ENCODE data around the gene WWOX. TPM values are rescaled to one million over a fixed set of nuclear protein-coding genes. Genes with fewer than 3 reads are reported as not detected.

Gene WWOX
- total and polyA plus RNA-seq, 2 donors (not counting 1 experiment from before 2014, with no cell fraction given): 10.5 to 42.3 TPM

DNA sequence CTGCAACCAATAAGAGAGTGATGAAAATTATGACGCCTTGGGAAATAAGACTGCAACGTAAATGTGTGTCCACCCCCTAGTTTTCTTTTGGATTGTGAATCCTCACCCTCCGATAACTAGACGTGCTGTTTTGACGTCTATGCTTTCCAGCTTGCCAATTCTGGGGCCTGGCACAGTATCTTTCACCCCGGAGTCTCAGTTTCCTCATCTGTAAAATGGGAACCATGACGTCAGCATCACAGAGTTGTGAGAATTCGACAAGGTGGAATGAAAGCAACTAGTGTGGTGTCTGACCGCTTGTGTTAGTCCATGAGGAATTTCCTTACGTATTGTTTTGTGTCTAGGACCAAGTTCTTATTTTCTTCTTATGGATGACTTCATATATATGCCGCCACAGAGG, 37.7 kb downstream of the WWOX start:
- Mint-ChIP-seq H3K9me3 (ENCODE audit: insufficient read depth) (no peaks in the 10 kb centered on the region), H3K4me1 (peaks cover 28% of the 10 kb centered on the region), H3K4me3 (no peak overlapping the region), H3K27me3 (no peaks in the 10 kb centered on the region), H3K27ac (no peak overlapping the region)
- POLR2A ChIA-PET: no interaction called here
- H3K4me2 ChIP-seq (replicated peaks; ENCODE audit: low read depth, low read length, poor library complexity, severe bottlenecking): no peak overlapping the region
- H2AFZ ChIP-seq (ENCODE audit: insufficient read depth, low read depth, low read length, poor library complexity, severe bottlenecking): no peak overlapping the region
- 97% methylated on average over 8 of the region's 11 CpGs for WGBS (ENCODE audit: insufficient coverage)
- no peaks in the 10 kb centered on the region for H4K20me1 ChIP-seq (ENCODE audit: control insufficient read depth, insufficient read depth, low read length, poor library complexity, severe bottlenecking)
- CTCF ChIA-PET: interaction anchor here (0.6 to 1.7 kb wide), 3 partner anchors 11 to 17 kb away, joined by 3 to 4 read pairs (median 3); no protein-coding TSS in a partner anchor
- DNase-seq: no peak
- H3K4me1 ChIP-seq (ENCODE audit: control insufficient read depth in 2 of 2, insufficient read depth in 2 of 2, low read length in 2 of 2): peaks cover 5 to 15% of the 10 kb centered on the region in 2 donors
- peaks cover 0 to 3% (median 0%) of the 10 kb centered on the region in 3 donors for H3K9me3 ChIP-seq (ENCODE audit: control extremely low read depth in 1 of 3, control insufficient read depth in 2 of 3, insufficient read depth in 1 of 3, low read length in 2 of 3)
- H3K27ac ChIP-seq (ENCODE audit: low read length in 2 of 2): no peak overlapping the region
- H3K9ac ChIP-seq (ENCODE audit: low read length): no peak overlapping the region
- no peak overlapping the region for H3K4me3 ChIP-seq (ENCODE audit: control extremely low read depth in 1 of 5, extremely low read depth in 1 of 5, insufficient read depth in 1 of 5, low read depth in 2 of 5, low read length in 4 of 5)
- intact Hi-C loops (cut with micrococcal nuclease): no loop called here
- no peak for ATAC-seq (ENCODE audit: low read depth)
- TF ChIP-seq, protein P1, sequence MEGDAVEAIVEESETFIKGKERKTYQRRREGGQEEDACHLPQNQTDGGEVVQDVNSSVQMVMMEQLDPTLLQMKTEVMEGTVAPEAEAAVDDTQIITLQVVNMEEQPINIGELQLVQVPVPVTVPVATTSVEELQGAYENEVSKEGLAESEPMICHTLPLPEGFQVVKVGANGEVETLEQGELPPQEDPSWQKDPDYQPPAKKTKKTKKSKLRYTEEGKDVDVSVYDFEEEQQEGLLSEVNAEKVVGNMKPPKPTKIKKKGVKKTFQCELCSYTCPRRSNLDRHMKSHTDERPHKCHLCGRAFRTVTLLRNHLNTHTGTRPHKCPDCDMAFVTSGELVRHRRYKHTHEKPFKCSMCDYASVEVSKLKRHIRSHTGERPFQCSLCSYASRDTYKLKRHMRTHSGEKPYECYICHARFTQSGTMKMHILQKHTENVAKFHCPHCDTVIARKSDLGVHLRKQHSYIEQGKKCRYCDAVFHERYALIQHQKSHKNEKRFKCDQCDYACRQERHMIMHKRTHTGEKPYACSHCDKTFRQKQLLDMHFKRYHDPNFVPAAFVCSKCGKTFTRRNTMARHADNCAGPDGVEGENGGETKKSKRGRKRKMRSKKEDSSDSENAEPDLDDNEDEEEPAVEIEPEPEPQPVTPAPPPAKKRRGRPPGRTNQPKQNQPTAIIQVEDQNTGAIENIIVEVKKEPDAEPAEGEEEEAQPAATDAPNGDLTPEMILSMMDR (IDR thresholded peaks at IDR 0.05): no peak
- TF ChIP-seq EZH2 (IDR thresholded peaks at IDR 0.05; ENCODE audit: borderline replicate concordance, insufficient read depth, low read depth, low read length, poor library complexity, severe bottlenecking): no peak
- no peaks in the 10 kb centered on the region for H3K27me3 ChIP-seq (replicated peaks in 1 of 4; ENCODE audit: control extremely low read depth in 1 of 4, control insufficient read depth in 3 of 4, insufficient read depth in 4 of 4, low read length in 3 of 4)
- H3K79me2 ChIP-seq (ENCODE audit: control insufficient read depth, insufficient read depth, low read length): no peaks in the 10 kb centered on the region
- H3K36me3 ChIP-seq (replicated peaks in 1 of 2; ENCODE audit: control extremely low read depth in 1 of 2, control insufficient read depth in 1 of 2, extremely low read depth in 1 of 2, insufficient read depth in 2 of 2, low read length in 1 of 2): no peaks in the 10 kb centered on the region

DNA sequence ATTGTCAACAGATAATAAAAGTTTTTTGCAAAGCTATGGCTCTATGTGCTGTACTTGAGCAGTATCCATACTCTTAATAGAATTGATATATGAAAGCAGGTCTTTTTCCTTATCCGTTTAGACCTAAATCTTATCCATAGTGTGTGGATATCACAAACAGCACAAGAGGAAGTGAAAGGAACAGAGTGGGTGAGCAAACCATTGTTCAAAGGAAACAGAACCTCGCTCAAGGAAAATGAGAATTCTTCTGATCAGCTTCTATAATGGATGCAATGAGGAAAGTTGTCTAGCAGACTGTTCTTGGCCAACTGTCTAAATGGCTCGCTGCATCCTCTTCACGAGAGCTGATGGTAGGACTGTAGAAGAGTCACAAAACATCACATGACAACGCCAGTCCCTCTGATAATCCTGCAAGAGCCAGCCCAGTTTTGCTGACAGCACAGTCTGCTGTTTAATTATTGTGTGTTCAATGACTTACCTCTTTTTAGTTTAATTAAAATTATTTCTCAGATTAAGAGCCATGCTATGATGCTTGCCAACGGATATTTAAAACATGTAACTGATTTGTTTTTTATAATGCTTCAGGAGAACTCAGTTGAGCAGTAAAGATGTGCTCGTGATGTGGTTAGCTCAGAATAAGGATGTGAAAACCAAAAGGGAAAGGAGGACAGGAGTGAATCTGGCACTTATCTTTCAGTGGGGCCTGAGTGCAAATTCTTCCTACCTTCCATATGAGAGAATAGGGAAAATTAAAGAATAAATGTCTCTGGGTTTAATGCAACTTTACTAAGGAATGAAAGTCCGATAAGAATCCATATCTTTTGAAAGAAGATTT, 38.5 kb downstream of the WWOX start:
- Histone ChIP-seq H3K27ac (ENCODE audit: low read length in 2 of 2) (peak overlapping the region in 1 of 2 donors; percentile 8), H3K9me3 (ENCODE audit: control extremely low read depth in 1 of 3, control insufficient read depth in 2 of 3, insufficient read depth in 1 of 3, low read length in 2 of 3) (peaks cover 0 to 3% (median 0%) of the 10 kb centered on the region in 3 donors), H3K79me2 (ENCODE audit: control insufficient read depth, insufficient read depth, low read length) (no peaks in the 10 kb centered on the region), H3K4me1 (ENCODE audit: control insufficient read depth in 2 of 2, insufficient read depth in 2 of 2, low read length in 2 of 2) (peaks cover 5 to 15% of the 10 kb centered on the region in 2 donors), H3K9ac (ENCODE audit: low read length) (peak overlapping the region; percentile 16), H2AFZ (ENCODE audit: insufficient read depth, low read depth, low read length, poor library complexity, severe bottlenecking) (no peak overlapping the region), H3K4me2 (replicated peaks; ENCODE audit: low read depth, low read length, poor library complexity, severe bottlenecking) (peak overlapping the region; percentile 51), H4K20me1 (ENCODE audit: control insufficient read depth, insufficient read depth, low read length, poor library complexity, severe bottlenecking) (no peaks in the 10 kb centered on the region), H3K4me3 (ENCODE audit: control extremely low read depth in 1 of 5, extremely low read depth in 1 of 5, insufficient read depth in 1 of 5, low read depth in 2 of 5, low read length in 4 of 5) (peak overlapping the region in 1 of 5 experiments; percentile 23), H3K27me3 (replicated peaks in 1 of 4; ENCODE audit: control extremely low read depth in 1 of 4, control insufficient read depth in 3 of 4, insufficient read depth in 4 of 4, low read length in 3 of 4) (no peaks in the 10 kb centered on the region), H3K36me3 (replicated peaks in 1 of 2; ENCODE audit: control extremely low read depth in 1 of 2, control insufficient read depth in 1 of 2, extremely low read depth in 1 of 2, insufficient read depth in 2 of 2, low read length in 1 of 2) (no peaks in the 10 kb centered on the region)
- no CpG with 5 or more reads among the region's 8 CpGs for WGBS (ENCODE audit: insufficient coverage)
- no peaks in the 10 kb centered on the region for H3K27me3 Mint-ChIP-seq
- H3K27ac Mint-ChIP-seq: no peak overlapping the region
- DNase-seq: no peak
- POLR2A ChIA-PET: no interaction called here
- intact Hi-C loops (cut with micrococcal nuclease): no loop called here
- ATAC-seq (ENCODE audit: low read depth): peak; percentile 21
- H3K9me3 Mint-ChIP-seq (ENCODE audit: insufficient read depth): no peaks in the 10 kb centered on the region
- H3K4me3 Mint-ChIP-seq: peak overlapping the region; percentile 40
- TF ChIP-seq, protein P1 (IDR thresholded peaks at IDR 0.05): no peak
- TF ChIP-seq EZH2 (IDR thresholded peaks at IDR 0.05; ENCODE audit: borderline replicate concordance, insufficient read depth, low read depth, low read length, poor library complexity, severe bottlenecking): no peak
- CTCF ChIA-PET: interaction anchor here (1.2 to 1.7 kb wide), 2 partner anchors 12 to 16 kb away, joined by 3 to 4 read pairs; no protein-coding TSS in a partner anchor
- peaks cover 28% of the 10 kb centered on the region for H3K4me1 Mint-ChIP-seq
